NAMALWA (cell line): ENCODE data around the gene PRPF6.

ENCODE experiments used
- DNase-seq: peaks from one replicate; pipeline ENCODE4 v3.0.0-alpha.2; 2015; ENCODE audit warnings: low spot score

Gene PRPF6

GRCh38 chr20:64077541-64077875 is 96.6 kb downstream of the PRPF6 start:
- no peak for DNase-seq

GRCh38 chr20:64077876-64078551 is 97.1 kb downstream of the PRPF6 start:
- peak; percentile 95 for DNase-seq

GRCh38 chr20:64078934-64079272 is 98.0 kb downstream of the PRPF6 start:
- DNase-seq, result no peak

- DNase-seq, result peak; percentile 84
These were observed 98.5 kb downstream of the PRPF6 start, which contains the start of gene RGS19 for GRCh38 chr20:64079273-64080012. TSS of gene RGS19 (minus strand) at chr20:64079518. CDS start at chr20:64076886, 2,632 bp downstream.

GRCh38 chr20:64080013-64080812 is 99.3 kb downstream of the PRPF6 start, which contains the start of gene OPRL1:
TSS of gene OPRL1 (plus strand) at chr20:64080082. CDS start at chr20:64092721, 12,639 bp downstream.
- peak; percentile 53 for DNase-seq

- DNase-seq, result no peak
These were observed 100.1 kb downstream of the PRPF6 start for GRCh38 chr20:64080813-64081623.

GRCh38 chr20:64081624-64081964 is 100.7 kb downstream of the PRPF6 start:
- DNase-seq, result no peak

- no peak for DNase-seq
These were observed 101.3 kb downstream of the PRPF6 start for GRCh38 chr20:64082126-64082731.
